K562 (cell line): ENCODE data around the gene THAP2. TPM values are rescaled to one million over a fixed set of nuclear protein-coding genes. Genes with fewer than 3 reads are reported as not detected.
A peak's percentile ranks its signal among the peaks of the same experiment; 100 is the strongest.

ENCODE experiments used
- ARID1B ChIP-seq: fragments of 450-650 bp; IDR thresholded peaks from 2 replicates; pipeline ENCODE4 v1.6.1; 2016; ENCODE audit warnings: antibody characterized with exemption, mild to moderate bottlenecking, inconsistent platforms
- BHLHE40 ChIP-seq: IDR thresholded peaks from 2 replicates; pipeline ENCODE4 v1.6.1; 2011; ENCODE audit warnings: low read length, improper control_type of control experiment
- BMI1 ChIP-seq: fragments of 150-350 bp; IDR thresholded peaks from 2 replicates; pipeline ENCODE4 v1.6.1; 2014; ENCODE audit warnings: low read length
- CBFA2T3 ChIP-seq: fragments of 450-650 bp; IDR thresholded peaks from 2 replicates; pipeline ENCODE4 v1.6.1; 2017
- DPF2 ChIP-seq: fragments of 450-650 bp; IDR thresholded peaks from 2 replicates; pipeline ENCODE4 v1.6.1; 2016
- EHMT2 ChIP-seq: fragments of 450-650 bp; IDR thresholded peaks from 2 replicates; pipeline ENCODE4 v1.6.1; 2018; ENCODE audit warnings: antibody characterized with exemption
- EP300 ChIP-seq: IDR thresholded peaks from 2 replicates; pipeline ENCODE4 v1.6.1; 2012; ENCODE audit warnings: low read length, improper control_type of control experiment
- EWSR1 ChIP-seq: fragments of 450-650 bp; IDR thresholded peaks from 2 replicates; pipeline ENCODE4 v1.6.1; 2018; ENCODE audit warnings: borderline replicate concordance, mild to moderate bottlenecking, low read depth, moderate library complexity; ENCODE audit not compliant: partially characterized antibody
- FOSL1 ChIP-seq: fragments of 200-800 bp; sonication (Bioruptor generic); conservative IDR thresholded peaks from 2 replicates; pipeline ENCODE4 v1.6.1; 2016; ENCODE audit warnings: missing genetic modification characterization, missing compliant biosample characterization
- FOXA1 ChIP-seq: fragments of 450-650 bp; IDR thresholded peaks from 2 replicates; pipeline ENCODE4 v1.6.1; 2016; ENCODE audit warnings: mild to moderate bottlenecking, borderline replicate concordance
- GABPB1 ChIP-seq: sonication (generic); formaldehyde crosslinking; IDR thresholded peaks from 2 replicates; pipeline ENCODE4 v1.8.0; 2022; ENCODE audit warnings: mild to moderate bottlenecking, missing genetic modification reagents
- JUND ChIP-seq, 2 experiments: IDR thresholded peaks; 2 replicates in 1 of 2; 3 replicates in 1 of 2; pipeline ENCODE4 v1.6.1; 2011; ENCODE audit warnings: borderline replicate concordance in 2 of 2, low read depth in 2 of 2, low read length in 2 of 2, improper control_type of control experiment in 1 of 2, missing biosample characterization in 1 of 2, missing genetic modification characterization in 1 of 2, missing genetic modification reagents in 1 of 2
- MED1 ChIP-seq: sonication (generic); formaldehyde crosslinking; IDR thresholded peaks from 2 replicates; pipeline ENCODE4 v1.8.1; 2023; ENCODE audit warnings: missing genetic modification reagents, borderline replicate concordance
- MIER1 ChIP-seq: fragments of 450-650 bp; IDR thresholded peaks from 2 replicates; pipeline ENCODE4 v1.6.1; 2016; ENCODE audit warnings: antibody characterized with exemption, mild to moderate bottlenecking, low read depth
- POLR2H ChIP-seq: IDR thresholded peaks from 2 replicates; pipeline ENCODE4 v1.6.1; 2016; ENCODE audit warnings: missing genetic modification characterization, low read depth, mild to moderate bottlenecking, control low read depth, missing compliant biosample characterization, moderate library complexity
- PURB ChIP-seq: sonication (generic); formaldehyde crosslinking; IDR thresholded peaks from 2 replicates; pipeline ENCODE4 v1.9.0; 2021; ENCODE audit warnings: low read depth, mild to moderate bottlenecking, missing genetic modification reagents
- SIN3B ChIP-seq: fragments of 450-650 bp; IDR thresholded peaks from 2 replicates; pipeline ENCODE4 v1.6.1; 2017; ENCODE audit warnings: low read depth, mild to moderate bottlenecking, moderate library complexity
- SIRT6 ChIP-seq: IDR thresholded peaks from one replicate; pipeline ENCODE4 v1.6.1; 2012; ENCODE audit warnings: low read depth, mild to moderate bottlenecking, control low read depth, inconsistent platforms, low read length, moderate library complexity
- SRSF3 ChIP-seq: fragments of 200-400 bp; formaldehyde crosslinking; IDR thresholded peaks from 2 replicates; pipeline ENCODE4 v1.6.1; 2016; ENCODE audit warnings: mild to moderate bottlenecking, low read length, moderate library complexity; ENCODE audit not compliant: insufficient read depth
- TAL1 ChIP-seq: fragments of 450-650 bp; IDR thresholded peaks from 2 replicates; pipeline ENCODE4 v1.6.1; 2016; ENCODE audit warnings: mild to moderate bottlenecking
- TCF7L2 ChIP-seq: fragments of 150-350 bp; IDR thresholded peaks from 2 replicates; pipeline ENCODE4 v1.6.1; 2016; ENCODE audit warnings: low read depth, mild to moderate bottlenecking, low read length, moderate library complexity
- TRIM24 ChIP-seq, 2 experiments: fragments of 450-650 bp; IDR thresholded peaks; 2 replicates each; pipeline ENCODE4 v1.6.1; 2016
- ZNF324 ChIP-seq: fragments of 250-450 bp; sonication (Bioruptor Pico); IDR thresholded peaks from 2 replicates; pipeline ENCODE4 v1.4.0; 2020; ENCODE audit warnings: mild to moderate bottlenecking
- ZNF76 ChIP-seq: fragments of 250-450 bp; sonication (Bioruptor Pico); IDR thresholded peaks from 2 replicates; pipeline ENCODE4 v1.4.0; 2020; ENCODE audit warnings: mild to moderate bottlenecking, moderate library complexity, borderline replicate concordance
- polyA plus RNA-seq, 8 experiments: library from polyadenylated mRNA; depleted of rRNA in 4 of 8; stranded (reverse) in 5 of 8; unstranded in 3 of 8; fragments of >200 nt; fragmentation: Nextera tagmentation in 2 of 8; fragmentation: Illumina TruSeq in 1 of 8; extraction: Ambion mirVana in 2 of 8; extraction: Trizol in 1 of 8; gene quantifications; 2 replicates each; pipeline versions ENCODE4 v1.2.1 to v1.2.3, GENCODE V29; 2011 to 2014; ENCODE audit warnings: inconsistent platforms in 1 of 8, missing spikeins in 1 of 8
- total RNA-seq, 7 experiments: library from RNA; depleted of rRNA in 6 of 7; stranded (reverse); fragments of >200 nt in 6 of 7; fragmentation: Illumina TruSeq in 2 of 7; extraction: Trizol in 2 of 7; gene quantifications; 2 replicates each; pipeline versions ENCODE4 v1.2.1 to v1.2.3, GENCODE V29; 2011 to 2021; ENCODE audit warnings: low replicate concordance in 1 of 7
- TF ChIP-seq, protein P1 (sequence below): fragments of 250-450 bp; sonication (Bioruptor Pico); IDR thresholded peaks from 2 replicates; pipeline ENCODE4 v1.4.0; 2020; ENCODE audit warnings: mild to moderate bottlenecking
- TF ChIP-seq, protein P2 (sequence below): fragments of 450-650 bp; IDR thresholded peaks from 2 replicates; pipeline ENCODE4 v1.6.1; 2016; ENCODE audit warnings: mild to moderate bottlenecking
- TF ChIP-seq, protein P3 (sequence below): fragments of 250-450 bp; sonication (Bioruptor Pico); IDR thresholded peaks from 2 replicates; pipeline ENCODE4 v1.4.0; 2020; ENCODE audit warnings: borderline replicate concordance

The THAP2 gene
- total and polyA plus RNA-seq, 9 of the 15 experiments (the other 6 are each of a cell fraction or from before 2014, with no cell fraction given), result 1.8 to 18.9 (median 7.3) TPM

DNA sequence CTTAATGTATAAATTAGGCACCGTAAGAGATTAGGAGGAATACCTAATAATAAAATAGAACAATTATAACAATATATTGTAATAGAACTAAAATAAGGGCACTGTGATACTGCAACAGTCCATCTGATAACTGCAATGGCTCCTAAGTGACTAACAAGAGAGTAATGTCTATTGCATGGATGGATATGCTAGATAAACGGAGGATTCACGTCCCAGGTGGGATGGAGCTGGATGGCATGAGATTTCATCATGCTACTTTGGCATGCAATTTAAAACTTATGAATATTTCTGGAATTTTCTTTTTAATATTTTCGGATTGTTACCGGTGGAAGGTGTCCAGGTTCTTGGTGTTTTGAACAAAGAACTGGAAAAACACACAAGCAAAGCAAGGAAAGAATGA lies 19.5 kb downstream of the THAP2 start (continued):
- TF ChIP-seq SIRT6, result no peak
- TF ChIP-seq EHMT2, result no peak
- TF ChIP-seq ARID1B, result peak; percentile 60
- TF ChIP-seq BHLHE40, result no peak
- TF ChIP-seq CBFA2T3, result peak; percentile 52
- TF ChIP-seq BMI1, result no peak
- TF ChIP-seq JUND (IDR thresholded peaks at IDR 0.05; ENCODE audit: borderline replicate concordance, low read depth, low read length), result no peak
- TF ChIP-seq JUND (tag; IDR thresholded peaks at IDR 0.05; ENCODE audit: borderline replicate concordance, low read depth, low read length), result no peak
- TF ChIP-seq EP300, result peak; percentile 60
- 0 out of 2 replicates have a peak, but pooled peaks have one; percentile 37 for TF ChIP-seq DPF2
- TF ChIP-seq TAL1, result peak; percentile 41
- peak; percentile 78 for TF ChIP-seq FOSL1 (tag)
- TF ChIP-seq, protein P1, sequence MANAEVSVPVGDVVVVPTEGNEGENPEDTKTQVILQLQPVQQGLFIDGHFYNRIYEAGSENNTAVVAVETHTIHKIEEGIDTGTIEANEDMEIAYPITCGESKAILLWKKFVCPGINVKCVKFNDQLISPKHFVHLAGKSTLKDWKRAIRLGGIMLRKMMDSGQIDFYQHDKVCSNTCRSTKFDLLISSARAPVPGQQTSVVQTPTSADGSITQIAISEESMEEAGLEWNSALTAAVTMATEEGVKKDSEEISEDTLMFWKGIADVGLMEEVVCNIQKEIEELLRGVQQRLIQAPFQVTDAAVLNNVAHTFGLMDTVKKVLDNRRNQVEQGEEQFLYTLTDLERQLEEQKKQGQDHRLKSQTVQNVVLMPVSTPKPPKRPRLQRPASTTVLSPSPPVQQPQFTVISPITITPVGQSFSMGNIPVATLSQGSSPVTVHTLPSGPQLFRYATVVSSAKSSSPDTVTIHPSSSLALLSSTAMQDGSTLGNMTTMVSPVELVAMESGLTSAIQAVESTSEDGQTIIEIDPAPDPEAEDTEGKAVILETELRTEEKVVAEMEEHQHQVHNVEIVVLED (CRISPR knock-in tag), result no peak
- TF ChIP-seq, protein P2, sequence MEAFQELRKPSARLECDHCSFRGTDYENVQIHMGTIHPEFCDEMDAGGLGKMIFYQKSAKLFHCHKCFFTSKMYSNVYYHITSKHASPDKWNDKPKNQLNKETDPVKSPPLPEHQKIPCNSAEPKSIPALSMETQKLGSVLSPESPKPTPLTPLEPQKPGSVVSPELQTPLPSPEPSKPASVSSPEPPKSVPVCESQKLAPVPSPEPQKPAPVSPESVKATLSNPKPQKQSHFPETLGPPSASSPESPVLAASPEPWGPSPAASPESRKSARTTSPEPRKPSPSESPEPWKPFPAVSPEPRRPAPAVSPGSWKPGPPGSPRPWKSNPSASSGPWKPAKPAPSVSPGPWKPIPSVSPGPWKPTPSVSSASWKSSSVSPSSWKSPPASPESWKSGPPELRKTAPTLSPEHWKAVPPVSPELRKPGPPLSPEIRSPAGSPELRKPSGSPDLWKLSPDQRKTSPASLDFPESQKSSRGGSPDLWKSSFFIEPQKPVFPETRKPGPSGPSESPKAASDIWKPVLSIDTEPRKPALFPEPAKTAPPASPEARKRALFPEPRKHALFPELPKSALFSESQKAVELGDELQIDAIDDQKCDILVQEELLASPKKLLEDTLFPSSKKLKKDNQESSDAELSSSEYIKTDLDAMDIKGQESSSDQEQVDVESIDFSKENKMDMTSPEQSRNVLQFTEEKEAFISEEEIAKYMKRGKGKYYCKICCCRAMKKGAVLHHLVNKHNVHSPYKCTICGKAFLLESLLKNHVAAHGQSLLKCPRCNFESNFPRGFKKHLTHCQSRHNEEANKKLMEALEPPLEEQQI, result no peak
- TF ChIP-seq GABPB1 (CRISPR knock-in tag), result no peak
- peak; percentile 35; the same call in 1 of the 2 replicates for TF ChIP-seq POLR2H
- no peak for TF ChIP-seq ZNF76 (CRISPR knock-in tag)
- no peak for TF ChIP-seq MED1 (CRISPR knock-in tag)
- TF ChIP-seq MIER1, result no peak
- TF ChIP-seq PURB, result no peak
- TF ChIP-seq TCF7L2, result no peak
- peak; percentile 93 for TF ChIP-seq TRIM24 (IDR thresholded peaks at IDR 0.05)
- TF ChIP-seq FOXA1, result no peak
- TF ChIP-seq EWSR1, result no peak
- TF ChIP-seq, protein P3, sequence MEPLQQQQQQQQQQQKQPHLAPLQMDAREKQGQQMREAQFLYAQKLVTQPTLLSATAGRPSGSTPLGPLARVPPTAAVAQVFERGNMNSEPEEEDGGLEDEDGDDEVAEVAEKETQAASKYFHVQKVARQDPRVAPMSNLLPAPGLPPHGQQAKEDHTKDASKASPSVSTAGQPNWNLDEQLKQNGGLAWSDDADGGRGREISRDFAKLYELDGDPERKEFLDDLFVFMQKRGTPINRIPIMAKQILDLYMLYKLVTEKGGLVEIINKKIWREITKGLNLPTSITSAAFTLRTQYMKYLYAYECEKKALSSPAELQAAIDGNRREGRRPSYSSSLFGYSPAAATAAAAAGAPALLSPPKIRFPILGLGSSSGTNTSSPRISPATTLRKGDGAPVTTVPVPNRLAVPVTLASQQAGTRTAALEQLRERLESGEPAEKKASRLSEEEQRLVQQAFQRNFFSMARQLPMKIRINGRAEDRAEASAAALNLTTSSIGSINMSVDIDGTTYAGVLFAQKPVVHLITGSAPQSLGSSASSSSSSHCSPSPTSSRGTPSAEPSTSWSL (CRISPR knock-in tag), result no peak
- TF ChIP-seq ZNF324 (CRISPR knock-in tag), result no peak
- TF ChIP-seq SIN3B, result no peak
- TF ChIP-seq SRSF3, result no peak
